HG02885 (cell line): ENCODE results near the gene SLC2A3.
"Not testable (repeated sequence)": the region's sequence is repeated elsewhere in the genome, so short reads cannot be mapped to it uniquely, and the experiment has no call there.

Source experiments
- ATAC-seq: cut with Tn5 transposase; IDR thresholded peaks from one replicate; pipeline ENCODE4 v1.9.1; 2021; ENCODE audit warnings: mild to moderate bottlenecking; ENCODE audit not compliant: unreplicated experiment, poor library complexity

The SLC2A3 gene

DNA sequence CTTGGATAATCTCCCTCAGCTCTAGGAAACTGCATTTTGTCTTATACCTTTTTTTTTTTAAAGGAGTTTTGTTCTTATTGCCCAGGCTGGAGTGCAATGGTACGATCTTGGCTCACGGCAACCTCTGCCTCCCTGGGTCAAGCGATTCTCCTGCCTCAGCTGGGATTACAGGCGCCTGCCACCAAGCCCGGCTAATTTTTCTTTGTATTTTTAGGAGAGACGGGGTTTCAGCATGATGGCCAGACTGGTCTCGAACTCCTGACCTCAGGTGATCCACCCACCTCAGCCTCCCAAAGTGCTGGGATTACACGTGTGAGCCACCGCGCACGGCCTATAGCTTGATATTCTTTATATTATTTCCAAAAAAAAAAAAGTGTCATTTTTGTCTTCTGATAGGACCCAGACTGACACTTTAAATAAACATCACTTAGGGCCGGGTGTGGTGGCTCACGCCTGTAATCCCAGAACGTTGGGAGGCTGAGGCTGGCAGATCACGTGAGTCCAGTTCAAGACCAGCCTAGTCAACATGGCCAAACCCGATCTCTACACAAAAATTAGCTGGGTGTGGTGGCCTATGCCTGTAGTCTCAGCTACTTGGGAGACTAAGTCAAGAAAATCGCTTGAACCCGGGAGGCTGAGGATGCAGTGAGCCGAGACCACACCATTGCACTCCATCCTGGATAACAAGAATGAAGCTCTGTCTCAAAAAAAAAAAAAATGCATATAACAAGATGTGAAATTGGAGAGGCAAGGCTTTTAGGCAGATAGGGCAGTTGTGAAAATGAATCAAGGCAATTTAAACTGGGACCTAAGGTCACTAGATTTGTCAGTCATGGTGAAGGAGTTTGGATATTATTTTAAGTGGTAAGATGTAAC lies 18.4 kb downstream of the SLC2A3 start:
- ATAC-seq, result no peak

DNA sequence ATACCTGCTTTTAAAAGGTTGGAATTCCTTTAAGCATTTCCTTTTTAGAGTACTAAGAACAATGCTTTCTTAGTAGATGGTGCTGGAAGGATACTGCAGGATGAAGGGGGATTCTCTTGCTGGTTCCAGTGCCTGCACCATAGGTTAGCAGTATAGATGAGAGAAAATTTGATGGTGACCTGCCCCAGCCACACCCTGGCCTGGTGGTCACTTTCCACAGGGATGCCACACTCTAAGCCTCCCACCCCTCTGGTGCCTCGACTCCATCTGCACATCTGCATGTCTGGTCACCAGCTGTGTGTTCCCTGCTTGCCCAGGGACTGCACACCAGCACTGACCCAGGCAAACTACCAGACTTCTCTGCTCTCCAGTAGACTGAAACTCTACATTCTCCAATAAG lies 19.1 kb downstream of the SLC2A3 start:
- no peak for ATAC-seq

DNA sequence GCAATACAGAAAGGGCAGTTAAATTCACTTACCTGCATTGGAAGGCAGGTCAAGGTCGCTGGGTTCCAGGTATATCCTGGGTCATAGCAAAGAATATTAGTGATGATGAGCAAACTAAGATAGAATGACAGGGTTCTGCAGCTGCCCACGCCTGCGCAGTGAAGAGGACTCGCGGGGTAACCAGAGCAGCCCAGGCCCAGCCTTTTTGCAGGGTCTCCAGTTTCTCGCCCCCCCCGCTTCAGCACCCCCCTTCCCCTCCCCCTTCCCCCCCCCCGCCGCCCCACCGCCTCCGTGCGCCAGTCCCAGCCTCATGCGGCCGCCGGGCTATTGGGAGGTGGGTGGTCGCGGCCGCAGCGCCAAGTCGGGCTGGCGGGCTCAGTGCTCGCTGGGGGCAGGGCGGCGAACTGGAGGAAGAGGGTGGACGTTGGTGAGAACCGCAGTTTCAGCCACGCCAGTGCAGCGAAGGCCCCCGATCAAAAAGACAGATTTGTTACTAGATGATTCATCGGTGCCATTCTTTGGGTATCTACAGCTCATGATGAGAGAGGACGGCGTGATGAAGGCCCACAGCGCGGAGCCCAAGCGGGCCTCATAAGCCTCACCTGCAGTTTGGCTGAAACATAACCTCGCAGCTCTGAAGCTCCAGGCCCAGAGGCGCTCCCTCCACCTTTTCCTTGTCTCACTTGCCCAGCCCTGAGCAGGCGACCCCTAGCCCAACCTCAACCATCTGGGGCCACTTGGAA lies 20.2 kb downstream of the SLC2A3 start:
- ATAC-seq, result no peak

DNA sequence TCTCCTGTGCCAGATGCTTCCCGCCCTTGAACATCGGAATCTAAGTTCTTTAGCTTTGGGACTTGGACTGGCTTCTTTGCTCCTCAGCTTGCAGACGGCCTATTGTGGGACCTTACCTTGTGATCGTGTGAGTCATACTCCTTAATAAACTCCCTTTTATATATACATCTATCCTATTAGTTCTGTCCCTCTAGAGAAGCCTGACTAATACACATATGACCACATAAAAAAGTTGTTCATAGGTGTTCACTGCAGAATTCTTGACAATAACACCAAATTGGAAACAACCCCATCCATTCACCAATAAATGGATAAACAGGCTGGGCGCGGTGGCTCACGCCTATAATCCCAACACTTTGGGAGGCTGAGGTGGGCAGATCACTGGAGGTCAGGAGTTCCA lies 25.9 kb downstream of the SLC2A3 start:
- ATAC-seq, result not testable (repeated sequence)

DNA sequence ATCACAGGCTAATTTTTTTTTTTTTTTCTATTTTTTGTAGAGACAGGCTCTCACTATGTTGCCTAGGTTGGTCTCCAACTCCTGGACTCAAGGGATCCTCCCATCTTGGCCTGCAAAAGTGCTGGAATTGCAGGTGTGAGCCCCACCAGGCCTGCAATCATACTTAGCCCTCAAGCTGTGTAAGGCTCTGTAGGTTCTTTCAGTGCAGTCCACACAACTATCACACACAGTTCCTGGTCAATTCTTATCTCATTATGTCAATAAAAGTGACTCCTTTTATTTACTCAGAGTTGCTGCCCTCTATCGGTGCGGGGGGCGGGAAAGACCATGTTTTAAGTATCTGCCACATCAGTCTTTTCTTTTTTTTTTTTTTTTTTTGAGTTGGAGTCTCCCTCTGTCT lies 29.0 kb downstream of the SLC2A3 start:
- ATAC-seq, result no peak

DNA sequence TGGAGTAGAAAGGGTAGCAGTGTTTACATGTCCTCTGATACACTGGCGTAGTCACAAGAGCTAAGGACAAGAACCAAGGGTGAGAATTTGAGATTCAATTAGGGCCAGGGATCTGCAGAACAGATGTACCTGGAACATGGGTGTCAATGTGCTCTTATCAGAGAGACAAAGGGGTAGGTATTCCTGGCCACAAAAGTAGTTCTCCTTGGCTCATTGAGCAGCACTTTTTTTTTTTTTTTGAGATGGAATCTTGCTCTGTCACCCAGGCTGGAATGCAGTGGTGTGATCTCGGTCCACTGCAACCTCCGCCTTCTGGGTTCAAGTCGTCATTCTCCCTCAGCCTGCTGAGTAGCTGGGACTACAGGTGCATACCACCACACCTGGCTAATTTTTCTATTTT lies 29.7 kb downstream of the SLC2A3 start:
- not testable (repeated sequence) for ATAC-seq

DNA sequence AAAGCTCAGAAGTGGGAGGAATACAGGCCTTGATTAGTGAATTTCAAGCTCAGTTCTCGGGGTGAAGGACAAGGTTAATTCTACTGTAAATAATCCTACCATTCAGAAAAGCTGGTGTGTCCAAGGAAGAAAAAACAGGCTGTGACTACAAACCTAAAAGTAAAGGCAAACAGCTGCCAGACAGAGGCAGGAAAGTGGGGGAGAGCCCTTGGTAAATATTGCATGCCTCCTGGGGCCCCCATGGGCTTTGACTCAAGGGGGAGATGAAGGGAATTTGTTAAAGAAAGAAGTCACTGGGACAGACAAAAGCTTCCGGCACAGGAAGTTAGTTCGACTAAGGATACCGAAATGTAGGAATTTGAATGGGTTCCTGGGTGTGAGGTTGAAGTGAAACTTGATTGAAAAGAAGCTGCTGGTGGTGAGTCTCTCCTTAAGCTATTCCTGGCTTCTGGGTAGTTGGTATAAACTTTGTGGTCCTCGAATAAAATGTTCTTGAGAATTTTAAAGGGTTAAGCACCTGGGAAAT lies 30.3 kb downstream of the SLC2A3 start:
- ATAC-seq, result not testable (repeated sequence)

DNA sequence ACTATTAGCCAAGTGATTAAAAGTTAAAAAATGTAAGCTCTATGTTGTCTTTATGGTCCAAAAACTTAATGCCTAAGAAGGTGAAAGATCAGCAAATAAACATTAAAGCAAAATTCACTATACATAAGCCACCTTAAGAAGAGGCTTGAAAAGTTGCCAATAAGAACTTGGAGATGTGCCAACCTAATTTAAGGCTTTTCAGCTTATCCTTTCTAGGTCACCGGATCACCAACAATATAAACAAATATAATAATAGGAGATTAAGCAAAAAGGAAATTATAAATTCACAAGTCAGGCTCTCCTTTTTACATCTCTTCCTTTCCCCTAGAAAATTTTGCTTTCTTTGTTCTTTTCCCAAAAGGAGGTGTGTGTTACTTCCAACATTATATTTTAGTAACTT lies 30.9 kb downstream of the SLC2A3 start:
- no peak for ATAC-seq

DNA sequence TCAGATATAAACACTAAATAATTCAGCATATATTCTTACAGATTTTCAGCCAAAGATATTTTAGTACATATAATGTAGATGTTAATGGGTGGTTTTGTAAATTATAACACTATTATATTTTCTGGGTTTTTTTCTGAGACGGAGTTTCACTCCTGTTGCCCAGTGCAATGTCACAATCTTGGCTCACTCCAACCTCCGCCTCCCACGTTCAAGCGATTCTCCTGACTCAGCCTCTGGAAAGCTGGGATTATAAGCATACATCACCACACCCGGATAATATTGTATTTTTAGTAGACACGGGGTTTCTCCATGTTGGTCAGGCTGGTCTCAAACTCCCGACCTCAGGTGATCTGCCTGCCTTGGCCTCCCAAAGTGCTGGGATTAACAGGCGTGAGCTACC lies 33.6 kb downstream of the SLC2A3 start:
- ATAC-seq, result not testable (repeated sequence)

DNA sequence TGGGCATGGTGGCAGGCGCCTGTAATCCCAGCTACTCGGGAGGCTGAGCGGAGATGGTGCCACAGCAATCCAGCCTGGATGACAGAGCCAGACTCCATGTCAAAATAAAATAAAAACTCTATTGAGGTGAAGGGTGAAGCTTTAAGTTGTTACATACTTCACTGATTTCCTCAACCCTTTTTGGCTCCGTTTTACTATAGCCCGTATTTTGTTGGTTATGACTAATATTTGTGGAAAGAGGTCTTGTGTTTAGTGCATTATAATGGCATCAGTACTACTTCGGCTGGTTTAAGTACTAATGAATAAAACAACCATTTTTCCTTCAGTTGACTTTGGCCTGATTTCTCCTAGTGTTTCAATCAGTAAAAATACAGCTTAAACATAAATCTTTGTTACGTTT lies 36.2 kb downstream of the SLC2A3 start:
- ATAC-seq, result no peak

DNA sequence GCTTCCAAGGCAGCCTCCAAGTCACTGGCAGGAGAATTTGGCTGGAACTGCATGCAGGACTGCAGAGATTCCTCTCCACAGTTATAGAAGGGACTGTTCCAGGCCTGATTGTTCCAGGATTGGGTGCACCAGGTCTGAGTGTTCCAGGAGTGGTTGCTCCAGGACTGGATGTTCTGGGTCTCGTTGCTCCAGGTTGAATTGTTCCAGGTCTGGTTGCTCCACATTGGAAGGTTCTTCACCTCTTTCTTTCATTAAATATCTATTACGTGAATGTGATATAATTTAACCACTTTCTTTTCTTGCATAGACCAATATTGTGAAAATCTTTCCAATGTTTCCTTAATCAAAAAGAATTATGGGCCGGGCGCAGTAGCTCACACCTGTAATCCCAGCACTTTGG lies 39.3 kb downstream of the SLC2A3 start:
- not testable (repeated sequence) for ATAC-seq

DNA sequence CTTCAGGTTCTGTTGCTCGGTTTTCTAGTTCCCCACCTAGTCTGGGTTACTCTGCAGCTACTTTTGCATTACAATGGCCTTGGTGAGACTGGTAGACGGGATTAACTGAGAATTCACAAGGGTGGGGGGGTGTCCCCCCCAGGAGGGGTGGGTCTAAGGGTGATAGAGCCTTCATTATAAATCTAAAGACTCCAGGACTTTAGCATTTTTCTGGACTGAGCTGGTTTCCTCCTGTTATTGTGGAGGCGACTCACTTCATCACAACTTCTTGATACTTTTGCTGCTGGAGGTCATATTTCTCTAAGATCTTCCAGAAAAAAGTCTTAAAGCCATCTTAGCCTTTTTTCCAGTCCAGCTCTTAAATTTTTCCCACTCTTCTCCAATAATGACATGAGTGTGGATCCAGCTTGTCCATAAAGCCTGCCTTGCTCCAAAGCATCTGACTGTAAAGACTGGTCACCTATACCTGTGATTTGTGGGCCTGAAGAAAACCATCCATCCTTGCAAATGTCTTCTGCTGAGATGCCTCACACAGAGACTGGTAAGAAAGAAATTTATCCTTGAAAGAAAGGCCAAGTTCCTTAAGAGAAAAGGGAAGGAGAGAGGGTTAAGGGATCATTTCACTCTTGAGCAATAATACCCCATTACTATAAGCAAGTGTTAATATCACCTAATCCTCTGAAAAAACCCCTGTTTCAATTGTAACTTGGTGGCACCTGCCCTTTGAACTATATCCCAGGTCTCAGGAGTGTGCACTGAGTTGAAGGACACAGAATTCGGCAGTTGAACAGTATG lies 43.6 kb downstream of the SLC2A3 start:
- ATAC-seq, result no peak

DNA sequence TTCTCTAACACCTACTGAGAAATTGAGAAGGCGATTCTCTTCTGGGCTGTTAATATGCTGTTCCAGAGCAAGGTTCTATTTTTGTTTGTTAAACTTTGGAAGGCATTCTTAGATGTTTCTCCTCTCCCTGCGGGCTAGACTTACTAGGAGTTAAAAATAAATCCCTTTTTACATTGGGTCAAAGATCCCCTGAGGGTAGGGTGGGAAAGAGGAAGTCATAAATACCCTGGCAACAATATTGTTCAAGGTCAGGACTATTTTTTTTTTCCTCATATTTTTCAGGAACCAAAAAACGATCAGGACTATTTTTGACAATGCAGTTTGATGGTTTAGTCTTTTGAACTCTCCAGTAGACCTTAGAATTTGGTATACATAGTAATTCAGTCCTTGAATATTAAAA lies 51.3 kb downstream of the SLC2A3 start:
- ATAC-seq, result no peak

DNA sequence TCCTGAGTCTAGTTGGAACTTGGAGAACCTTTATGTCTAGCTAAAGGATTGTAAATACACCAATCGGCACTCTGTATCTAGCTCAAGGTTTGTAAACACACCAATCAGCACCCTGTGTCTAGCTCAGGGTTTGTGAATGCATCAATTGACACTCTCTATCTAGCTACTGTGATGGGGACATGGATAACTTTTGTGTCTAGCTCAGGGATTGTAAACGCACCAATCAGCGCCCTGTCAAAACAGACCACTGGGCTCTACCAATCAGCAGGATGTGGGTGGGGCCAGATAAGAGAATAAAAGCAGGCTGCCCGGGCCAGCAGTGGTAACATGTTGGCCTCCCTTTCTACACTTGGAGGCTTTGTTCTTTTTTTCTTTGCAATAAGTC lies 54.3 kb downstream of the SLC2A3 start:
- ATAC-seq, result not testable (repeated sequence)

DNA sequence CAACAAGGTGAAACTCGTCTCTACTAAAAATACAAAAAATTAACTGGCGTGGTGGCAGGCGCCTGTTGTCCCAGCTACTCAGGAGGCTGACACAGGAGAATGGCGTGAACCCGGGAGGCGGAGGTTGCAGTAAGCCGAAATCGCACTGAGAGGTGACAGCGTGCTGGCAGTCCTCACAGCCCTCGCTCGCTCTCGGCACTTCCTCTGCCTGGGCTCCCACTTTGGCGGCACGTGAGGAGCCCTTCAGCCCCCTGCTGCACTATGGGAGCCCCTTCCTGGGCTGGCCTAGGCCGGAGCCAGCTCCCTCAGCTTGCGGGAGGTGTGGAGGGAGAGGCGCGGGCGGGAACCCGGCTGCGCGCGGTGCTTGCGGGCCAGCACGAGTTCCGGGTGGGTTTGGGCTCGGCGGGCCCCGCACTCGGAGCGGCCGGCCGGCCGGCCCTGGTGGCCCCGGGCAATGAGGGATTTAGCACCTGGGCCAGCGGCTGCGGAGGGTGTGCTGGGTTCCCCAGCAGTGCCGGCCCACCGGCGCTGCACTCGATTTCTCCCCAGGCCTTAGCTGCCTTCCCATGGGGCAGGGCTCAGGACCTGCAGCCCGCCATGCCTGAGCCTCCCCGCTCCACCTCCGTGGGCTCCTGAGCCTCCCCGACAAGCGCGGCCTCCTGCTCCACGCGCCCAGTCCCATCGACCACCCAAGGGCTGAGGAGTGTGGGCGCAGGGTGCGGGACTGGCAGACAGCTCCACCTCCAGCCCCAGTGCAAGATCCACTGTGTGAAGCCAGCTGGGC lies 54.8 kb downstream of the SLC2A3 start:
- not testable (repeated sequence) for ATAC-seq

DNA sequence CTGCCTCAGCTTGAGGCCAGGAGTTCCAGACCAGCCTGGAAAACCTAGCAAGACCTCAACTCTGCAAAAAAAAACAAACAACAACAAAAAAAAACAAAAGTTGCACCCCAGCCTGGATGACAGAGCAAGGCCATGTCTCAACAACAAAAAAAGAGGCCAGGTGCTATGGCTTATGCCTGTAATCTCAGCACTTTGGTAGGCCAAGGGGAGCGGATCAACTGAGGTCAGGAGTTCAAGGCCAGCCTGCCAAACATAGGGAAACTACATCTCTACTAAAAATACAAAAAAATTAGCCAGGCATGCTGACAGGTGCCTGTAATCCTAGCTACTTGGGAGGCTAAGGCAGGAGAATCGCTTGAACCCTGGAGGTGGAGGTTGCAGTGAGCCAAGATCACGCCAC lies 56.7 kb downstream of the SLC2A3 start:
- no peak for ATAC-seq

DNA sequence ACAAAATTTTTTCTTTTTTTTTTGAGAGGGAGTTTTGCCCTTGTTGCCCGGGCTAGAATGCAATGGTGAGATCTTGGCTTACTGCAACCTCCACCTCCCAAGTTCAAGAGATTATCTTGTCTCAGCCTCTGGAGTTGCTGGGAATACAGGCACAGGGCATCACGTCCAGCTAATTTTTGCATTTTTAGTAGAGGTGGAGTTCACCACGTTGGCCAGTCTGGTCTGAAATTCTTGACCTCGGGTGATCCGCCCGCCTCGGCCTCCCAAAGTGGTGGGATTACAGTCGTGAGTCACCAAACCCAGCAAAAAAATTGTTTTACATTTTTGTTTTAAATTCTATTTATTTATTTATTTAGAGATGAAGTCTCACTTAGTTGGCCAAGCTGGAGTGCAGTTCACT lies 58.6 kb downstream of the SLC2A3 start:
- no peak for ATAC-seq

DNA sequence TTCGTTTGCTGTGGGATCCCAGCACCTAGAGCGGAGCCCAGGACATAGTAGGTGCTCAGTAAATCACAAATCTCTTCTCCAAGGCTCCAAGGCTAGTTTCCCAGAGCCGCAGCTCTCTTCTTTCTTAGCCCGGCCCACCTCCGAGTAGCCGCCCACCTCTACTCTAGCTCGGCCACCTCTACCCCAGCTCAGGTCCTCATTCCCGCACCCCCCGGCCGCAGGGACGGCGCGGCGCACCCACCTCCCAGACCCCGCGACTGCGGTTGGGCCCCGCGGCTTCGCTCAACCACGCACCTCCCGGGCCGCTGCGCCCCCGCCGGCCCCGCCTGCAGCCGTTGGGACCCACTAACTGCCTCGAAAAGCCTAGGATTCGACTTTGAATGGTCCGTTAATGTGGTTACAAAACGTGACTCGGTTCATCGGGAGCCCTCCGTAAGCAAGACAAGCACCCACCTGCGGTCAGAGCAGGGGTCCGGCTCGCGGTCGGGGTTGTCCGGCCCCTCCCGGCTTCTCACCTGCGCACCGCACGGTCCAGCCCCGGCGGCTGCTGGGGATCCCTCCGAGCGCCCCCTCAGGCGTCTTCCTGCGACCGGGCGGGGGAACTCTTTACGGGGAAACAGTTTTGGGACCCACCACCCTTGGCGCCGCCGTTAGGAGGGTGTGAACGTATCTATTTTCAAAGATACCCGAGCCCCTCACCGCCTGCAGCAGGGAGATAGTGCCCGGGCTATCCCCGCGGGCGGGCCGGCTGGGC lies 63.2 kb downstream of the SLC2A3 start, which contains the start of gene SLC2A14:
TSS of gene SLC2A14 (minus strand) at position 350 of the 754 bp plus-strand sequence. CDS start 3,035 bp downstream, outside the sequence.
- no peak for ATAC-seq

DNA sequence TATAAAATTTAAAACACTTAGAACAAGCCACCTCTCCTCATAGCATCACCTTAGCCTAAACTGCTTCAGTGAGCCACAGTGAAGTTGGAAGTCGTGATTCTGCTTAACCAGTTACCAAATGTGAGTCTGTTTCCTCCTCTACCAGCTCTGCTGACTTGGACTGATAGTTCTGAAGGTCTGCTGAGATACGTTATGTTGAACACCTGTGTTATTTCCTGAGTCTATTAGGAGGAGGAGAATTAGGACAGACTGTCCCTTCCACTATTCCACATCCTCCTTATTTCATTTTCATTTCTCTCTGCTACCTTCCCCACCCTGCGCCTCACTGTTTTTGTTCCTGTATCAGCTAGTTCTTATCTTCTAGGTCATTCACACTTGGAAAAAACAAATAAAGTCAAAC lies 65.7 kb downstream of the SLC2A3 start:
- ATAC-seq, result no peak
